Prostate gland (tissue), 2 donors: ENCODE results near the gene GIMAP5. TPM values are rescaled to one million over a fixed set of nuclear protein-coding genes. Genes with fewer than 3 reads are reported as not detected.

Experiments
- DNase-seq: peaks from one replicate; pipeline ENCODE4 v3.0.0-alpha.2; 2019; ENCODE audit warnings: low spot score
- H3K27ac ChIP-seq, 2 donors: fragments of 200-600 bp; sonication (generic); 2 replicates each; pipeline ENCODE4 v1.5.1; 2017 to 2019
- H3K27me3 ChIP-seq: fragments of 200-600 bp; sonication (generic); replicated peaks from 2 replicates; pipeline ENCODE4 v1.5.1; 2019; ENCODE audit not compliant: insufficient read depth
- H3K36me3 ChIP-seq, 2 donors: fragments of 200-600 bp; sonication (generic); 1 replicate in 1 of 2; 2 replicates in 1 of 2; pipeline versions ENCODE4 v1.5.1 to v1.8.1; 2017 to 2019
- H3K4me1 ChIP-seq: fragments of 200-600 bp; sonication (generic); replicated peaks from 2 replicates; pipeline ENCODE4 v1.5.1; 2019
- H3K4me3 ChIP-seq, 2 donors: fragments of 200-600 bp; sonication (generic); 2 replicates each; pipeline ENCODE4 v1.5.1; 2017 to 2019
- H3K9me3 ChIP-seq: fragments of 200-600 bp; sonication (generic); 2 replicates; pipeline ENCODE4 v1.5.1; 2017
- POLR2A ChIP-seq: fragments of 450-650 bp; IDR thresholded peaks from one replicate; pipeline ENCODE4 v1.6.1; 2016; ENCODE audit warnings: antibody characterized with exemption, mild to moderate bottlenecking
- POLR2AphosphoS5 ChIP-seq: sonication (generic); formaldehyde crosslinking; IDR thresholded peaks from one replicate; pipeline ENCODE4 v1.6.1; 2017; ENCODE audit warnings: antibody characterized with exemption
- WGBS: methylation state at CpG from one replicate; pipeline ENCODE4 v1.1.5; 2018; 5-methylcytosine and 5-hydroxymethylcytosine counted together
- intact Hi-C: fragments of 100-400 bp; cut with DNase I; formaldehyde crosslinking; loops from one replicate; pipeline ENCODE4 v1.14.2; 2022
- total RNA-seq, 2 donors: library from RNA; depleted of rRNA; stranded (reverse); fragments of >200 nt; gene quantifications; one replicate each; pipeline ENCODE4 v1.1.0, GENCODE V29; 2016
- TF ChIP-seq, protein P1 (sequence below), 4 experiments: fragments of 200-600 bp in 2 of 4; fragments of 450-650 bp in 2 of 4; sonication (generic) in 2 of 4; IDR thresholded peaks; 1 replicate in 3 of 4; 2 replicates in 1 of 4; pipeline ENCODE4 v1.5.1; 2016 to 2019; ENCODE audit warnings: antibody characterized with exemption in 4 of 4, mild to moderate bottlenecking in 2 of 4, moderate library complexity in 2 of 4

GIMAP5 gene
- total RNA-seq, 2 donors from 2014 or later: 11.1 to 15.1 TPM

DNA sequence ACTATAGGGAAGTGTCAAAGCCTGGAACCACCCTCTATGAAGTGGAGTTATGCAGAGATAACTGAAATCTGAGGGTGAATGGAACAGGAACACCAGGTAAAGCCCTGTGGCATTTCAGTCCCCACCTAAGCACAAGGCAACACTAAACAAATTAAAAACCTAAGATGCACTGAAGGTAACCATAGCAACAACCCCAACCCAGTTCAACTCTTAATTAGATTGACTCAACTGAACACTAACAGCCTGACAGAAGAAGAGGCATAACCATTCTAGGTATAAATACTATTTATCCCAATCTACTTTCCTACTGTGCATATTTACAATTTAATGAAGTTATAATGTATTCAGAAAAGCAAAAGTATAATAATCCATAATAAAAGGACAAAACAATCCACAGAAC, 9.2 kb upstream of the GIMAP5 start:
- Histone ChIP-seq H3K36me3 (no peaks in the 10 kb centered on the region), H3K9me3 (no peaks in the 10 kb centered on the region), H3K4me3 (no peak overlapping the region), H3K4me1 (no peaks in the 10 kb centered on the region), H3K27ac (no peak overlapping the region), H3K27me3 (no peaks in the 10 kb centered on the region)
- intact Hi-C loops: no loop called here
- TF ChIP-seq, protein P1, sequence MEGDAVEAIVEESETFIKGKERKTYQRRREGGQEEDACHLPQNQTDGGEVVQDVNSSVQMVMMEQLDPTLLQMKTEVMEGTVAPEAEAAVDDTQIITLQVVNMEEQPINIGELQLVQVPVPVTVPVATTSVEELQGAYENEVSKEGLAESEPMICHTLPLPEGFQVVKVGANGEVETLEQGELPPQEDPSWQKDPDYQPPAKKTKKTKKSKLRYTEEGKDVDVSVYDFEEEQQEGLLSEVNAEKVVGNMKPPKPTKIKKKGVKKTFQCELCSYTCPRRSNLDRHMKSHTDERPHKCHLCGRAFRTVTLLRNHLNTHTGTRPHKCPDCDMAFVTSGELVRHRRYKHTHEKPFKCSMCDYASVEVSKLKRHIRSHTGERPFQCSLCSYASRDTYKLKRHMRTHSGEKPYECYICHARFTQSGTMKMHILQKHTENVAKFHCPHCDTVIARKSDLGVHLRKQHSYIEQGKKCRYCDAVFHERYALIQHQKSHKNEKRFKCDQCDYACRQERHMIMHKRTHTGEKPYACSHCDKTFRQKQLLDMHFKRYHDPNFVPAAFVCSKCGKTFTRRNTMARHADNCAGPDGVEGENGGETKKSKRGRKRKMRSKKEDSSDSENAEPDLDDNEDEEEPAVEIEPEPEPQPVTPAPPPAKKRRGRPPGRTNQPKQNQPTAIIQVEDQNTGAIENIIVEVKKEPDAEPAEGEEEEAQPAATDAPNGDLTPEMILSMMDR (IDR thresholded peaks at IDR 0.05): no peak
- TF ChIP-seq POLR2AphosphoS5 (no peak), POLR2A (no peak)
- no peak for DNase-seq

DNA sequence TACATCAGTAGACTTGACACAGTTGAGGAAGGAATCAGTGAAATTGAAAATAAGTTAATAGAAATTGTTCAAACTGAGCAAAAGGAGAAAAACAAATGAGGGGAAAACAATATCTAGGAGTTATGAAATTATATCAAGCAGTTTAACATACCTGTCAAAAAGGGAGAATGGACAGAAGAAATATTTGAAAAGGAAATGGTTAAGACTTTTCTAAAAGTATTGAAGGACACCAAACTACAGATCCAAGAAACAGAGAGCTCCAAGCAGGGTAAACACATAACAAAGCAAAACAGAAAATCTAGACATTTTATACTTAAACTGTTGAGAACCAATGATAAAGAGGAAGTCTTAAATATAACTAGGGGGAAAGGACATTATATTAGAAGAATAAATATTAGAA, 8.6 kb upstream of the GIMAP5 start:
- Histone ChIP-seq H3K4me1 (no peaks in the 10 kb centered on the region), H3K4me3 (no peak overlapping the region), H3K27me3 (no peaks in the 10 kb centered on the region), H3K27ac (no peak overlapping the region), H3K9me3 (no peaks in the 10 kb centered on the region), H3K36me3 (no peaks in the 10 kb centered on the region)
- TF ChIP-seq, protein P1 (IDR thresholded peaks at IDR 0.05): no peak
- no peak for TF ChIP-seq POLR2A
- TF ChIP-seq POLR2AphosphoS5: no peak
- intact Hi-C loops: no loop called here
- DNase-seq: no peak

DNA sequence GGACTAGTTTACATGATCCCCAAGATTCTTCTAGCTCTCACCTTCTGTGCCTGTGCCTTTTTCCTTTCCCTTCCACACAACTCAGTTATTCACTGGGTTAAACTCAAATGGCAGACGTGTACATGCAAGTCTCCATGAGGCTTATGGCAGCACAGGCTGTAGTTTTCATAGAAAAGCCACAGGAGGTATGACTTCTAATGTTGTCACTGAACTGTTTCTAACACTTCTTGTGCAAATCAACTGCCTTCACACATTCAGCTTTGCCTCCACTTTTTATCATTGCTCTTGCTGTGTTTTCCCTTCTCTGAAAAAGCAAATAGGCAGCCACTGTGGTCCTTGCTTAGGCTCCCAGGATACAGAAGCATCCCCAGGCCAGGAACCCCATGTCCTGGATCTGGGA, 5.3 kb upstream of the GIMAP5 start:
- Histone ChIP-seq H3K36me3 (no peaks in the 10 kb centered on the region), H3K9me3 (no peaks in the 10 kb centered on the region), H3K4me3 (no peak overlapping the region), H3K27me3 (no peaks in the 10 kb centered on the region), H3K4me1 (no peaks in the 10 kb centered on the region), H3K27ac (no peak overlapping the region)
- TF ChIP-seq POLR2AphosphoS5 (no peak), POLR2A (no peak)
- TF ChIP-seq, protein P1 (IDR thresholded peaks at IDR 0.05): no peak
- 37% methylated on average over 1 of the region's 1 CpG for WGBS
- intact Hi-C loops: no loop called here
- DNase-seq: no peak

- DNase-seq: no peak
- H3K27ac ChIP-seq: no peak overlapping the region
- intact Hi-C loops: no loop called here
- no peaks in the 10 kb centered on the region for H3K27me3 ChIP-seq
- H3K36me3 ChIP-seq: no peaks in the 10 kb centered on the region
- H3K4me3 ChIP-seq: no peak overlapping the region
- TF ChIP-seq POLR2A: no peak
- TF ChIP-seq, protein P1 (IDR thresholded peaks at IDR 0.05): no peak
- TF ChIP-seq POLR2AphosphoS5: no peak
- no peaks in the 10 kb centered on the region for H3K9me3 ChIP-seq
- H3K4me1 ChIP-seq: no peaks in the 10 kb centered on the region
- 68% methylated on average over 5 of the region's 5 CpGs for WGBS
Observed at GRCh38 chr7:150732786-150733481, 4.3 kb upstream of the GIMAP5 start.

DNA sequence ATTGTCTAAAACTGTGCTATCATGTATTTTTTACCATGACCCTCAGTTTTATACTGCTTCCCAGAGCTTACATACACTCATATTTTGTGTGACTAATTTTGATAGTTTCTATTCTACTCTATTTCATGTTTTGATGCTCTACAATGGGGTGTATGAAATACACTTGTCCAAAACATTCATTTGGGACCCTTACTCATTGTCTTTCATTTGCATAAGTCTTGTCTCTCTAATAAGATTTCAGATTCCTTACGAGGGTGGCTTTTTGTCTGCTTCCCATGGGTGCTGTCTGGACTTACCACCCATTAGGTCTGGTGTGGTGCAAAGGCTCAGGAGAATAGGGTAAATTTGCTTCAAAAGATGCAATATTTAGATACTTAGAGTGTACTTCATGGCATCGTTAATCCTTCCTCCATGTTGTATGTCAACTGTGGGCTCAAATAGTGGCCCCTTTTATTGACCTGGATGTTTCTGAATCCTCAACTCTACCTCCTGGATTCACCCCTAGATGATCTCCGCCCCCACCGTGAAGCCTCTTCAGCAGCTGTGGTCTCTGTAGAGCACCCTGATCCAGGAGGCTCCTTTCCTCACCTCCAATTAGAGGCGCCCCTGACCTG, 3.6 kb upstream of the GIMAP5 start:
- H3K9me3 ChIP-seq: no peaks in the 10 kb centered on the region
- no peak for TF ChIP-seq POLR2A
- TF ChIP-seq POLR2AphosphoS5: no peak
- TF ChIP-seq, protein P1 (IDR thresholded peaks at IDR 0.05): no peak
- no peaks in the 10 kb centered on the region for H3K4me1 ChIP-seq
- H3K27me3 ChIP-seq: no peaks in the 10 kb centered on the region
- no peak overlapping the region for H3K4me3 ChIP-seq
- 92% methylated on average over 5 of the region's 5 CpGs for WGBS
- DNase-seq: no peak
- H3K27ac ChIP-seq: no peak overlapping the region
- intact Hi-C loops: no loop called here
- H3K36me3 ChIP-seq: no peaks in the 10 kb centered on the region
